SK-MEL-5 (cell line): ENCODE data around the gene CTBP1. TPM values are rescaled to one million over a fixed set of nuclear protein-coding genes. Genes with fewer than 3 reads are reported as not detected.

Experiments used
- DNase-seq: peaks from one replicate; pipeline ENCODE4 v3.0.0-alpha.2; 2016; ENCODE audit warnings: low read depth, low spot score
- in situ Hi-C: cut with HindIII; loops from 2 replicates; pipeline ENCODE4 v1.10.0; 2016; ENCODE audit warnings: low sequenced_read_pairs, high pct_unique_total_duplicates, low pct_unique_long_range_greater_than_20kb
- total RNA-seq: library from RNA; depleted of rRNA; stranded (reverse); fragments of >200 nt; shearing (Covaris generic); gene quantifications from 2 replicates; pipeline ENCODE4 v1.2.3, GENCODE V29; 2014

CTBP1 gene
- total RNA-seq, 1 experiment from 2014 or later = 88.6 TPM

DNA sequence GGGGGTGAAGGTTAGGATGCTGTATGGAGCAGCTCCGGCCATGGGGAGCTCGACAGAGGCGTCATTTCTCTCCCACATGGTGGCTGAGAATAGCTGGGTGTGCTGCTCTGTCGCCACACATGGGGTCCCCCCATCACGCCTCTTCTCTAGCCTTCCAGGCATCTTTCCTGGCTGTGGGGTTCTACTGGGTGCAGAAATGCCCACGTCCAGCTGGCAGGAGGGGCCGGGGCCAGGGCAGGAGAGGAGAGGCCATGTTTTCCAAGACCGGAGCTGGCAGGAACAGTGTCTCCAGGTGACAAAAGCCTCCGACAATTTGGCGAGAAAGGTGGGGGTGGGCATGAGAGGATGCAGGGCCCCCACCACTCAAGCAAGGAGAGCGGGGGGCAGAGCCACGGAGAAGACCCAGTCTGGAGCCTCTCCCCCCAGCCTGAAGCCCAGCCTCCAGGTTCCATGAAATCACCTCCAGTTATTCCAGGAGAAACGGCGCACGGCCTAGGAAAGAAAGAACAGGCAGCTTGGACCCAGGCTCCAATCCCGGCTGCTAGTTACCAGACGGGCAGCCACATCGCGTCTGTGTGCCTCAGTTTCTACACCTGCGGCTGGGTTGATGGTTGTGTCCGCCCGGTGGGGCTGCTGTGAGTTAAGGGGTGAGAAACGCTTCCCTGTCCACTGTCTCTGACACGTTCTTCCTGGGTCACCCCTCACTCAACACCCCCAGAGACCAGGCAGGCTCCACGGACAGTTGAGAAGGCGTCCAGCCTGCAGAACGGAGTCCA lies 49.2 kb downstream of the CTBP1 start:
- in situ Hi-C loops = no loop called here
- DNase-seq = no peak

DNA sequence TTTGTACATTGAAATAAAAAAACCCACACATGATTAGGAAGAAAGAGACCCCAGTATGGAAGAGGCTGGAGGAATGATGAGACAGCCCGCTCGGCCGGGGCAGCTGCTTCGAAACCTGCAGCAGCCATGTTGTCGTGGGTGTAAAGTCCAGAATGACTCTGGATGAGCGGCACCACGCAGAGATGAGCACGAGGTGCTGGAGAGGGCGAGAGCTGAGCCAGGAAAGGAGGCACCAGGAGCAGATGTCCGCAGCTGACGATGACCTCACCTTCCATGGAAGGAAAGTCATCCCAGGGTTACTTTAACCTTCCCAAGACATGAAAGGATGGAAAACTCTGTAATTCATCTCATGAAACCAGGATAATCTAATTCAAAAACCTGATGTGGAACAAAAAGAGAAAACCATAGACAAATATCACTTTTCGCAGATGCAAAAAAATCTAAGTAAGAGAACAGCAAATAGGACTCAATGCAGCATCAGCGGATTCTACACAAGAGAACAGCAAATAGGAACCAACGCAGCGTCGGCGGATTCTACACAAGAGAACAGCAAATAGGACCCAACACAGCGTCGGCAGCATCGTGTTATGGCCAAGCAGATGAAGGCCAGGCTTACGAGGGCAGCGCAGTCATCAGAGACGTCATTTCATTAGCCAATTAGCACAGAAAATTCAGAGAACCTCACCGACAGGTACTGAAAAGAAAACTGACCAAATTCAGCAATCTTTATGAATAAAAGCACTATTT lies 50.7 kb downstream of the CTBP1 start:
- no peak for DNase-seq
- in situ Hi-C loops = no loop called here

DNA sequence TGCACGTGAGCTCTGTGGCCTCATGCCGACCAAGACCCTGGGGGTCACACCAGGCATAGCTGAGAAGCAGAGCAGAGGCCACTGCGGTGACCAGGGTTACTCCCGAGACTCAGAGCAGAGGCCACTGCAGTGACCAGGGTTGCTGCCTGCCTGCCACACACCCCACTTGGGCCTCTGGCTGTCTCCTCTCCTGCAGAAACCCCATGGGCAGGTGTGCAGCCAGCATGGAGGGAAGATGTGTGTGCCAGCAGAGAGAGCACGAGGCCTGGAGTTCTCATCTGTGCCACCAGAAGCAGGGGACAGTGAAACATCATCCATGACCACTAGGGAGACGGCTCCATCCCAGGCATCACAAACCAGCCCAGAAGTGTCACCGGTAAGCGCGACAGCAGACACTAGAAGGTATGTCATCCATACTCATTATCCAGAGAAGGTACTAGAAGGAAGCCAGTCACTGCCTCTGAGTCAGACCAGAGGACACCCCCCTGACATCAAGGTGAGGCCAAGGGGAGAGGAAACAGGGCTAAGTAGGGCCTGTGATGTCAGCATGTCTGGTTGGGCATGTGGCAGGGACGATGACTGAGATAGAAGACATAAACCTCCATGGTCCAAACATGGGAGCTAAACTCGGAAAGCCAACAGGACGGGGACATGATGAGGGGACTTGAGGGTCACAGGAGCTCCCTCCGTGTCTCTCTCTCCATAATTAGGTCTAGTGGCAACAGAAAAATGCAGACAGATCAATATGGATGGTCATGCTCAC lies 52.3 kb downstream of the CTBP1 start:
- in situ Hi-C loops = no loop called here
- DNase-seq = no peak

DNA sequence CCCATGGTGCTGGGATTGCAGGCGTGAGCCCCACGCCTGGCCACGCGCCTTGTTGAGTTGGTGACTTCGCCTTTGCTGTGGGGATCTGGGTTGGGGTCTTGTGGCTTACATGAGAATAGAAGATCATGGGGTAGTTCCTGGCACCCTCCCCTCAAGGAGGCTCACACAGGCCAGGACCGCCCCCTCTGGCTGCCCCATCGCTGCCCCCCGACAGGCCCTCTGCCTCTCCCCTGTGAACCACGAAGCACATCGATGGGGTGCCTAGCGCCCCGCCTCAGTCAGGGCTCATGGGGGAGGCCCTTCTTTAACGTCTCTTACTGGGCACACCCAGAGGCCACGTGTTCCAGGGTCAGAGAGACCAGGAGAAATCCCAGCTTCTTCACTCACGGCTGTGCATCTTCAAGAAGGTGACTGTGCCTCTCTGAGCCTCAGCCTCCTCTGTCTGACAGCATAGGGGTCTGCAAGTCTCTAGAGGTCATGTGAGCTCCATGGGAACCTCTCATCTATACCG lies 53.0 kb downstream of the CTBP1 start:
- in situ Hi-C loops = no loop called here
- no peak for DNase-seq

DNA sequence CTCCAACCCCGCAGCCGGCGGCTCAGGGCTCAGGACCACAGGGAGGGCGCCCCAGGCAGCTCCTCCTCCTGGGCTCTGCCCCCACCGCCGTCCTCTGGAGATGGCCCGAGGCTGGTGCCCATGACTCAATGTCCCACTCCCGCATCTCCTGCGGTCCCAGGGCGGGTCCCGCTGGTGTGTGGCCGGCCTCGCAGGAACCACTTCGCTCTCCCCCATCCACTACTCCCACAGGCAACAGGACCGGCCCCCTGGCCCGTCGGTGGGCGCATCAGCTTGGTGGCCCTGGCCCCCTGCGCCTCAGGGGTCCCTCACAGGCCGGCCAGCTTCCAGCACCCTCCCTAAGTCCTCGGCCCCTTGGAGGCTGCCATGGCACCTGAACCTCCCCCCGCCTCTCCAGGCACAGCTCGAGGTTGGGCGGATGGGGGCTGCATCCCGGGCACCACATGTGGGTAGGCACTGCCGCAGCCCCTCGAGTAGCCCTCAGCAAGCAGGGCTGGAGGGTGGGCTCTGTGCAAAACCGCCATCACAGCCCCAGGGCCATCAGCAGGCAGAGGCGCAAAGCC lies 53.7 kb downstream of the CTBP1 start:
- no peak for DNase-seq

DNA sequence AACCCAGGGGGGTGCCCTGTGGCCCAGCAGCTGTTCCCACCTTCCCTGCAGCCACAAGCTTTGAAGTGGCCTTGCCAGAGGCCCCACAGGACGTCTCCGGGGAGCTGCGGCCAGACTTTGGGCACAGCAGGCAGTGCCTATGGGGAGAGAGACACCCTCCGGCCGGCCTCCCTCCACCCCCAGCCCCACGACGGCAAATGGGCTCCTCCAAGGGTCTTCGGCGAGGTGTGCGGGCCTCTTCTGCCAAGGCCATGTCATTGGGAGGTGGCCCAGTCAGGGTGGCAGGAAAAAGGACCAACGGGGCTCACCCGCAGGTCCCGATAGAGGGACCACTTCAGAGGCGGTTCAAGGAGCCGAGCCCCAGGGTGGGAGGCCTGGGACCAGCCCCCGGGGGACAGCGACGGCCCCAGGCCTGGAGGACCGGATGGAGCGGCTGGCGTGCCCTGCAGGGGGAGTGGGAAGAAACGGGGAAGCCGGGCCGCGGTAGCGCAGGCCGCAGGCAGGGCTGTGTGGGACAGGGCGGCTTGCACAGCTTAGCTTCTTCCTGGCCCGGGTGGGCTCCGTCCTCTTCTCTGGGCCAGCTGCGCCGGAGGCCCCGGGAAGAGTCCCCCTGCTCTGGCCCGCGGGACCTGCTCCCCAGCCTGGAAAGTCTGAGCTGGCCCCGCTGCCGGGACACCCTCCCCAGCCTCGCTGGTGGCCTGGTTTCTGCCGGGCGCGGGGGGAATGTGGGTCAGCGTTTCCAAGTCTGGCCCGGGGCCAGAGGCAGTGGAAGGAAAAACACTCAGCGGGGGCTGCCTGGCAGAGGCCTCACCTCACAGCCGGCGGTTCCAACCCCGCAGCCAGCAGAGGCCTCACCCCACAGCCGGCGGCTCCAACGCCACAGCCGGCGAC lies 54.7 kb downstream of the CTBP1 start:
- no peak for DNase-seq
- in situ Hi-C loops = no loop called here

More for the DNA sequence above, 53.7 kb downstream of the CTBP1 start:
- in situ Hi-C loops = no loop called here

DNA sequence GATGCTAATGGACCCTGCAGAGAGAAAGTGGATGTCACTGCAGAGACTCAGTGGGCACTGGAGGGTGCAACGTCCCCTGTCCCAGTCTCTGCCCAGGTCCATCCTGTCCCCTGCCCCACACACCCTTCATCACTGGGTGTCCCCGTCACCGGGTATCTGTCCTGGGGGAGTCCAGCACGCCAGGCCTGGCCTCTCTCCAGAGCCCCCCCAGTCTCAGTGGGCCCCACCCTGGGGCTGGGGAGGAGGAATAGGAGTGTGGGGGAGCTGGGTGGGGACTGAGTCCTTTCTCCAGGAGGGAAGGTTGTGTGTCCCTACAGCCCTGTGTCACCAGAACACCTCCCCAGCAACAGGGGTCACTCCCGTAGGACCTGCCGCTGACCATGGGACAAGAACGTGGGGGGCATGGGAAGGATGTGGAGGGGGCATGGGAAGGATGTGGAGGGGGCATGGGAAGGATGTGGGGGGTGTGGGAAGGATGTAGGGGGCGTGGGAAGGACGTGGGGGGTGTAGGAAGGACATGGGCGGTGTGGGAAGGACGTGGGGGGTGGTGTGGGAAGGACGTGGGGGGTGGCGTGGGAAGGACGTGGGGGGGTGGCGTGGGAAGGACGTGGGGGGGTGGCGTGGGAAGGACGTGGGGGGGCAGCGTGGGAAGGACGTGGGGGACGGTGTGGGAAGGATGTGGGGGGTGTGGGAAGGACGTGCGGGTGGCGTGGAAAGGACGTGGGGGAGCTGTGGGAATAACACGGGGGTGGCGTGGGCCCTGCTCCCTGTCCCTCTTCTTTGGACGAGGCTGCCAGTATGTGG lies 55.5 kb downstream of the CTBP1 start:
- no peak for DNase-seq
- in situ Hi-C loops = no loop called here

DNA sequence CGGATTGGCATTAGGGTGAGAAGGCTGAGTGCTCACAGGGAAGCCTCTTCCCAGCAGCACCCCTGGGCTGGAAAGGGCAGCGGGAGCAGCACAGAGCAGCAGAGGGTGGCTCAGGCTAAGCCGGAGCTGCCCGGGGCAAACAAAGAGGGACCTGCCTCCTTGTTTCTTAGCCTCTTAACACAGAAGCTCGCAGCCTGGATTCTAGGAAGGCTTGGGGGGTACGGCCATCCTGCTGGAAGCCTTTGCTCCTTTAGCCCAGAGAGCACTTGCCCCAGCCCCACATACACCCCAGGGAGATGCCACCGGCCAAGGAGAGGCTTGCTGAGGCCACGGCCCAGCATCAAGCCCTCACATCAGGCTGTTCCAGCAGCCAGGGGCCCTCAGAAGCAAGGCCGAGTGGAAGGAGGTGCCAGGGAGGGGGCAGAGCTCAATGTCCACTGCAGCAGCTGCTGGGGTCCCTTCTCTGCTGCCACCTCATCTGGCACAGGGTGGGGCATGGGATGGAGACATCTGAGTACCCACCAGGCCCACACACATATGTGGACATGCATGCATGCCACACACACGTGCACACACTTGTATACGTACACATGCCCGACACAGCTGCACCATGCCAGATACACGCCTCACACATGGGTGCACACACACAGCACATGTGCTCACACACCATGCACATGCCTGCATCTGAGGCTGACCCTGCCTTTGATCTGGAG lies 56.3 kb downstream of the CTBP1 start:
- in situ Hi-C loops = no loop called here
- DNase-seq = no peak

DNA sequence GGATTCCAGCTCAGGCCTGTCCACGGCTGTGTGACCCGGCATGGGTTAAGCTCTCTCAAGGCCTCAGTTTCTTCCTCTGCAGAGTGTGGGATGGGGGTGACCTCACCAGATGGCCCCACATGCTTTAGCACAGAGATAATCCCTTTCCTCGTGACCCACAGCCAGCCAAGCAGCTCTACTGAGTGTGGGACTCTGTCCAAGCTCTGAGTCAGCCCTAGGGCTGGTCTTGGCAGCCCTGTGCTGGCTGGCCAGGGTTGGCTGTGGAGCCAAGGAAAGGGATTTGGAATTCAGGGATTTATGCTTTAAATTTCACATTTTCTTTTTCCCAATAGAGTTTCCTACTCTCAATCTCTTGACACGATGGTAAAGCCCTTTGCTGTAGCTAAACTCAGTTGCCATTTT lies 56.8 kb downstream of the CTBP1 start:
- peak; percentile 43 for DNase-seq
- in situ Hi-C loops = no loop called here

DNA sequence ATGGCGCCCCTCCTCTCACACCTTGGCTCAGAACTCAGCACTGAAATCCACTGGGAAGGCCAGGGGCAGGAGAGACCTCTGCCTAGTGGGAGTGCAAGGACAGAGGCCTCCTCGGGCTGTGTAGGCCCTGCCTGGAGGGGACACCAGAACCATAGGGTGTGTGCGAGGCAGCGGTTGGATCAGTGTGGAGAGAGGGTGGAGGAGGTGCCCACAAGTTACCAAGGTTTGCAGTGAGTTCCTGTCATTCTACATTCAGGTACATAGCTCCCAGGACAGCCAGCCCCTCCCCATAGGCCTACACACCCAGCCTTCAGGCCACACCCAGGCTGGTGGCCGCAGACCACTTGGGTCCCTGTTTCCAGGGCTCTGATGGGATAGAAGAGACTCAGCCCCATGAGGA lies 57.3 kb downstream of the CTBP1 start:
- in situ Hi-C loops = no loop called here
- no peak for DNase-seq

DNA sequence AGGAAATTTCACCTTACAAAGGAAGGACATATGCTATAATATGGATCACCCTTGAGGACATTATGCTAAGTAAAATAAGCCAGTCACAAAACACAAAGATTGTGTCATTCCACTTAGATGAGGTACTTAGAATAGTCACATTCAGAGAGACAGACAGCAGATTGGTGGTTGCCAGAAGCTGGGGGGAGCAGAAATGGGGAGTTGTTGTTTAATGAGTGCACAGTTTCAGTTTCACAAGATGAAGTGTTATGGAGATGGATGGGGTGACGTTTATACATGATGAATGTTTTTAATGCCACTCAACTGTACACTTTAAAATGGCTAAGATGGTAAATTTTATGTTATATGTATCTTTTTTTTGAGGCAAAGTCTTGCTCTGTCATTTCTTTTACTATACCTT lies 61.7 kb downstream of the CTBP1 start:
- DNase-seq = no peak
- in situ Hi-C loops = no loop called here

DNA sequence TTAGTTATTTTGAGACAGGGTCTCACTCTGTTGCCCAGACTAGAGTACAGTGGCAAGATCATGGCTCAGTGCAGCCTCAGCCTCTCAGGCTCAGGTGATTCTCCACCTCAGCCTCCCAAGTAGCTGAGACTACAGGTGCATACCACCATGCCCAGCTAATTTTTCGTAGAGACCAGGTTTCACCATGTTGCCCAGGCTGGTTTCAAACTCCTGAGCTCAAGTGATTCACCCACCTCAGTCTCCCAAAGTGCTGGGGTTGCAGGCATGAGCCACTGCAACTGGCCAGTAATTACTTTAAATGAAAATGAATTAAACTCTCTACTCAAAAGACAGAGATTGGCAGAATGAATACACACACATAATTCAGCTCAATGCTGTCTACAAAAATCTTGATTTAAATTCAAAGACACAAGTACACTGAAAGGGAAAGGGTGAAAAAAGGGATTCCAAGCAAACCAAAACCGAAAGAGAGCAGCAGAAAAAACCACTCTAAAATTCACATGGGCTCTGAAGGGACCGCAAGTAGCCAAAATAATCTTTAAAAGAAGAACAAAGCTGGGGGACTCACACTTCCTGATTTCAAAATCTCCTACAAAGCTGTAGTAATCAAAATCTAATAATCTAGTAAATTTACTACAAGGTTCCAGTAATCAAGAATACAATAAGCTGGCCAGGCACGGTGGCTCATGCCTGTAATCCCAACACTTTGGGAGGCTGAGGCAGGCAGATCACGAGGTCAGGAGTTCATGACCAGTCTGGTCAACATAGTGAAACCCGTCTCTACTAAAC lies 64.8 kb downstream of the CTBP1 start:
- DNase-seq = no peak
- in situ Hi-C loops = no loop called here

DNA sequence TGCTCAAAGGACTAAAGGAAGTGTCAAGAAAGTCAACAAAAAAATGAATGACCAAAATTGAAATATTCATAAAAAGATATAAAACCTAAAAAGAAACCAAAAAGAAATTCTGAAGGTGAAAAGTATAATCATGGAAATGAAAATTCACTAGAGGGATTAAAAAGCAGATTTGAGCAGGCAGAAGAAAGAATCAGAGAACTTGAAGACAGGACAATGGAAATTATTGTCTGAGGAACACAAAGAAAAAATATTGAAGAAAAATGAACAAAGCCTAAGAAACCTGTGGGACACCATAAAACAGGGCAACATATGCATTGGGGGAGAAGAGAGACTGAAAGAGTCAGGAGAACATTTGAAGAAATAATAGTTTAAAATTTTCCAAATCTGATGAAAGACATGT lies 66.6 kb downstream of the CTBP1 start:
- no peak for DNase-seq
- in situ Hi-C loops = no loop called here

DNA sequence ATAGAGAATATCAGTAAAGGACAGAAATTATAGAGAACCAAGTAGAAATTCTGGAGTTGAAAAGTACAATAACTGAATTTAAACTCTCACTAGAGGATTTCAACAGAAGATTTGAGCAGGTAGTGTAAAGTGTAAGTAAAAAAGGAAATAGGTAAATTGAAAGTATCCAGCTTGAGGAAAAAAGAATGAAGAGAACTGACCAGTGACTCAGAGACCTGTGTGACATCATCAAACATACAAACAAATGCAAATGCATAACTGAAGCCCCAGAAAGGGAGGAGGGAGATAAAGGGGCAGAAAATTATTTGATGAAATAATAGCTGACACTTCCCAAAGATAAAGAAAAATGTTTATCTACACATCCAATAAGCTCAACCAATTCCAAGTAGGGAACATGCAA lies 68.3 kb downstream of the CTBP1 start:
- in situ Hi-C loops = no loop called here
- no peak for DNase-seq

DNA sequence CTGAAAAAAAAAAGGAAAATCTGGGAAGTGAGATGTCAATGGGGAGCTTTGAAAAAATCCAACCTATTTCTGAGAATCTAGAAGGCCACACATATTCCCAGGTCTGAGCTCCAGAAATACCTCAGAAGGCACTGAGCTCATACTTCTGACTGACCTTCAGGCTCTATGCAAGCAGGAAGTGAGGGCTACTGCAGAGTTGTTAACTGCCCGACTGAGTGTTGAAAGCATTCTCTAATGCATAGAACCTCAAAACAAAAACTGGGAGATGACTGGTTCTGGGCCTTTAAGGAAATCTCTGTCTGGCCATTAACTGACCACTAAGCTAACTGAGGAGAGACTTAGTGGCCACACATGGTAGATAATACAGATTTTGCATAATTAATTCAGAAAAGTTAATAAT lies 69.0 kb downstream of the CTBP1 start:
- in situ Hi-C loops = no loop called here
- no peak for DNase-seq
